HepG2 (cell line): ENCODE results near the gene UTP15. TPM values are rescaled to one million over a fixed set of nuclear protein-coding genes. Genes with fewer than 3 reads are reported as not detected.

Experiments
- ATAC-seq: fragments of 200-7000 bp; cut with Tn5 transposase; 3 replicates; pipeline ENCODE4 v1.9.1; 2020; ENCODE audit warnings: mild to moderate bottlenecking, moderate library complexity
- BruUV-seq: library from RNA; stranded (reverse); fragments of 400-500 nt; replicated peaks from 2 replicates; lab custom pipeline; 2021; lab: Mats Ljungman, UMichigan
- CTCF ChIA-PET: fragments of 300-600 bp; formaldehyde crosslinking; extraction: SDS; loops from one replicate; lab custom pipeline; 2021; ENCODE audit warnings: low total read pairs, inconsistent platforms, low intra/inter-chr PET ratio; lab: Yijun Ruan, JAX
- POLR2A ChIA-PET: fragments of 350-600 bp; sonication (Branson Sonifier 250); formaldehyde crosslinking; loops from one replicate; lab custom pipeline; 2020; ENCODE audit warnings: antibody characterized with exemption, inconsistent platforms; lab: Yijun Ruan, JAX
- DNase-seq: peaks from one replicate; pipeline ENCODE4 v3.0.0-alpha.2; 2015; ENCODE audit warnings: low spot score
- FAIRE-seq: peaks from 3 replicates; lab custom pipeline; 2011; peaks lifted over from hg19 to GRCh38; lab: Jason Lieb, UNC
- H2AFZ ChIP-seq: one replicate; pipeline ENCODE4 v1.6.1; 2011; ENCODE audit warnings: low read length, inconsistent platforms
- H3K27ac ChIP-seq: fragments of 300-600 bp; 3 replicates; pipeline ENCODE4 v1.8.0; 2011; ENCODE audit warnings: mixed run types, mild to moderate bottlenecking, mixed read lengths, low read length, inconsistent platforms; ENCODE audit not compliant: insufficient read depth; ENCODE audit errors: extremely low read length
- H3K27me3 ChIP-seq, 2 experiments: fragments of 200-600 bp in 1 of 2; 2 replicates in 1 of 2; 3 replicates in 1 of 2; pipeline versions ENCODE4 v1.6.0 to v1.8.0; 2011; ENCODE audit warnings: low read length in 2 of 2, mild to moderate bottlenecking in 2 of 2, moderate library complexity in 2 of 2, inconsistent platforms in 1 of 2; ENCODE audit not compliant: insufficient read depth in 2 of 2, control insufficient read depth in 1 of 2
- H3K36me3 ChIP-seq, 2 experiments: fragments of 200-600 bp in 1 of 2; replicated peaks in 1 of 2; 2 replicates in 1 of 2; 3 replicates in 1 of 2; pipeline versions ENCODE4 v1.5.1 to v1.8.0; 2011; ENCODE audit warnings: low read length in 2 of 2, inconsistent platforms in 1 of 2; ENCODE audit not compliant: insufficient read depth in 2 of 2, control insufficient read depth in 1 of 2
- H3K4me1 ChIP-seq: 2 replicates; pipeline ENCODE4 v1.5.1; 2012; ENCODE audit warnings: low read length, inconsistent platforms; ENCODE audit not compliant: insufficient read depth
- H3K4me2 ChIP-seq: 2 replicates; pipeline ENCODE4 v1.6.0; 2011; ENCODE audit warnings: low read depth, low read length, inconsistent platforms
- H3K4me3 ChIP-seq, 3 experiments: fragments of 200-600 bp in 1 of 3; sonication (generic), shearing (Covaris generic) in 1 of 3; replicated peaks in 1 of 3; 2 replicates each; pipeline ENCODE4 v1.5.1; 2011 to 2016; ENCODE audit warnings: low read length in 3 of 3, inconsistent platforms in 2 of 3, low read depth in 2 of 3, mild to moderate bottlenecking in 2 of 3, control low read depth in 1 of 3, mixed read lengths in 1 of 3; ENCODE audit not compliant: insufficient read depth in 1 of 3
- H3K79me2 ChIP-seq: one replicate; pipeline ENCODE4 v1.6.1; 2011; ENCODE audit warnings: low read length, inconsistent platforms; ENCODE audit not compliant: insufficient read depth
- H3K9ac ChIP-seq: 2 replicates; pipeline ENCODE4 v1.6.0; 2011; ENCODE audit warnings: mild to moderate bottlenecking, low read depth, low read length, inconsistent platforms; ENCODE audit not compliant: insufficient read depth
- H3K9me3 ChIP-seq: 2 replicates; pipeline ENCODE4 v1.5.1; 2012; ENCODE audit warnings: mild to moderate bottlenecking, low read length
- H4K20me1 ChIP-seq: 2 replicates; pipeline ENCODE4 v1.6.0; 2011; ENCODE audit warnings: inconsistent platforms, mild to moderate bottlenecking, low read length, moderate library complexity; ENCODE audit not compliant: insufficient read depth
- ATRX ChIP-seq: sonication (generic); formaldehyde crosslinking; IDR thresholded peaks from 2 replicates; pipeline ENCODE4 v1.4.0; 2020; ENCODE audit warnings: missing genetic modification reagents, borderline replicate concordance
- CEBPB ChIP-seq: IDR thresholded peaks from 2 replicates; pipeline ENCODE4 v1.6.1; 2011; ENCODE audit warnings: low read depth, low read length, improper control_type of control experiment, borderline replicate concordance
- HDAC2 ChIP-seq: sonication (generic); formaldehyde crosslinking; IDR thresholded peaks from 2 replicates; pipeline ENCODE4 v1.4.0; 2020; ENCODE audit warnings: missing genetic modification reagents
- HOMEZ ChIP-seq: IDR thresholded peaks from 2 replicates; pipeline ENCODE4 v1.6.1; 2016; ENCODE audit warnings: low read depth
- JUNB ChIP-seq: sonication (generic); formaldehyde crosslinking; IDR thresholded peaks from 2 replicates; pipeline ENCODE4 v1.8.0; 2022; ENCODE audit warnings: missing genetic modification reagents, mild to moderate bottlenecking, borderline replicate concordance
- KDM6A ChIP-seq: IDR thresholded peaks from 2 replicates; pipeline ENCODE4 v1.6.1; 2016; ENCODE audit warnings: low read depth
- MXD3 ChIP-seq: IDR thresholded peaks from 2 replicates; pipeline ENCODE4 v1.6.1; 2016; ENCODE audit warnings: mild to moderate bottlenecking, missing biosample characterization, missing genetic modification reagents
- THAP9 ChIP-seq: sonication (generic); formaldehyde crosslinking; IDR thresholded peaks from 2 replicates; pipeline ENCODE4; 2020; ENCODE audit warnings: missing genetic modification reagents, mild to moderate bottlenecking, borderline replicate concordance
- YEATS4 ChIP-seq: sonication (generic); formaldehyde crosslinking; IDR thresholded peaks from 2 replicates; pipeline ENCODE4 v1.4.0; 2020; ENCODE audit warnings: missing genetic modification reagents, borderline replicate concordance
- ZBED4 ChIP-seq: sonication (generic); formaldehyde crosslinking; IDR thresholded peaks from 2 replicates; pipeline ENCODE4 v1.4.0; 2020; ENCODE audit warnings: missing genetic modification reagents, borderline replicate concordance
- ZNF552 ChIP-seq: sonication (generic); formaldehyde crosslinking; IDR thresholded peaks from 2 replicates; pipeline ENCODE4 v1.9.0; 2022; ENCODE audit warnings: missing genetic modification reagents, mild to moderate bottlenecking, borderline replicate concordance
- ZNF704 ChIP-seq: sonication (generic); formaldehyde crosslinking; IDR thresholded peaks from 2 replicates; pipeline ENCODE4 v1.8.1; 2023; ENCODE audit warnings: mild to moderate bottlenecking, inconsistent platforms, moderate library complexity, missing genetic modification reagents, borderline replicate concordance
- ZNF776 ChIP-seq: sonication (generic); formaldehyde crosslinking; IDR thresholded peaks from 2 replicates; pipeline ENCODE4 v1.4.0; 2020; ENCODE audit warnings: mild to moderate bottlenecking, missing genetic modification reagents
- ZNF792 ChIP-seq: IDR thresholded peaks from 2 replicates; pipeline ENCODE4 v1.6.1; 2016
- WGBS: methylation state at CpG from one replicate; pipeline ENCODE4 v1.1.6; 2017; ENCODE audit warnings: low lambda C conversion rate; 5-methylcytosine and 5-hydroxymethylcytosine counted together
- in situ Hi-C: cut with HindIII; loops from 2 replicates; pipeline ENCODE4 v1.10.0; 2017; ENCODE audit warnings: low pct_unique_long_range_greater_than_20kb; ENCODE audit not compliant: extremely low pct_ligation_motif_present
- intact Hi-C: fragments of 100-400 bp; cut with micrococcal nuclease; formaldehyde crosslinking; loops from one replicate; pipeline ENCODE4 v1.10.0; 2022; ENCODE audit not compliant: unreplicated experiment
- polyA plus RNA-seq, 8 experiments: library from polyadenylated mRNA; depleted of rRNA in 3 of 8; stranded (reverse) in 7 of 8; unstranded in 1 of 8; fragments of >200 nt; fragmentation: Illumina TruSeq in 4 of 8; extraction: Trizol in 4 of 8; gene quantifications; 2 replicates each; pipeline versions ENCODE4 v1.2.1 to v1.2.3, GENCODE V29; 2011 to 2016; ENCODE audit warnings: low read depth in 4 of 8, missing spikeins in 1 of 8, mixed read lengths in 1 of 8; ENCODE audit not compliant: insufficient read depth in 1 of 8
- total RNA-seq, 5 experiments: library from RNA; depleted of rRNA; stranded (reverse); fragments of >200 nt; fragmentation: Illumina TruSeq; extraction: Trizol; gene quantifications; 2 replicates each; pipeline ENCODE4 v1.2.3, GENCODE V29; 2016; ENCODE audit warnings: low read depth in 1 of 5

UTP15 gene
- total and polyA plus RNA-seq, 2 of the 13 experiments (the other 11 are each of a cell fraction or from before 2014, with no cell fraction given), result 7.3 to 35.8 TPM

- Histone ChIP-seq H3K27ac (no peak overlapping the region), H3K79me2 (no peaks in the 10 kb centered on the region), H3K9ac (no peak overlapping the region), H4K20me1 (no peaks in the 10 kb centered on the region), H3K4me3 (no peak overlapping the region), H2AFZ (no peak overlapping the region), H3K27me3 (peaks cover 0 to 2% of the 10 kb centered on the region in 2 experiments; a peak in 1 of 5 replicates), H3K36me3 (no peaks in the 10 kb centered on the region), H3K9me3 (no peaks in the 10 kb centered on the region), H3K4me1 (peaks cover 17% of the 10 kb centered on the region)
- WGBS, result 26% methylated on average over 3 of the region's 3 CpGs
- no peak for FAIRE-seq
- POLR2A ChIA-PET, result interaction anchor here (1.7 to 1.9 kb wide), 2 partner anchors 9 to 11 kb away, joined by 5 to 6 read pairs; no protein-coding TSS in a partner anchor
- no TSS peak for BruUV-seq
- ATAC-seq, result no peak
- CTCF ChIA-PET, result no interaction called here
- in situ Hi-C loops, result no loop called here
- no peak for DNase-seq
- intact Hi-C loops, result no loop called here
- TF ChIP-seq ZNF704 (CRISPR knock-in tag) (no peak), KDM6A (CRISPR knock-in tag) (no peak), ZBED4 (CRISPR knock-in tag) (no peak), YEATS4 (CRISPR knock-in tag) (no peak), THAP9 (no peak), ATRX (CRISPR knock-in tag) (no peak), ZNF776 (CRISPR knock-in tag) (no peak), HOMEZ (CRISPR knock-in tag) (no peak), MXD3 (CRISPR knock-in tag) (no peak), JUNB (no peak), HDAC2 (CRISPR knock-in tag) (no peak), ZNF792 (CRISPR knock-in tag) (no peak), ZNF552 (no peak), CEBPB (no peak)
- TF ChIP-seq, all 625 proteins: peak for 0
- H3K4me2 ChIP-seq, result no peak overlapping the region
These were observed 47.3 kb downstream of the UTP15 start for GRCh38 chr5:73612799-73613198.
